ENCODE results near the gene NUP107. TPM values are rescaled to one million over a fixed set of nuclear protein-coding genes. Genes with fewer than 3 reads are reported as not detected.

The NUP107 gene
- total RNA-seq, 1 experiment from 2014 or later: 48.1 TPM

DNA sequence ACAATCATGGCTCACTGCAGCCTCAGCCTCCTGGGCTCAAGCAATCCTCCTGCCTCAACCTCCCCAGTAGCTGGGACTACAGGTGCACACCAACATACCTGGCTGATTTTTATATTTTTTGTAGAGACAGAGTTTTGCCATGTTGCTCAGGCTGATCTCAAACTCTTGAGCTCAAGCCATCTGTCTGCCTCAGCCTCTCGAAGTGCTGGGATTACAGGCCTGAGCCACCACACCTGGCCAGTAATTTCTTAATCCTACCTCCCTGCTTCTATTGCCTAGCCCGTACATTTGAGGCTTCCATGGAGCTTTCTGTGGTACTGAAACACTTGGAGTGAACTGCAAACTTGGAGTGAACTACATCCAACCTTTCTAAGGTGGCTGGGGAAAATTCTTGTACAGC lies 79.9 kb downstream of the NUP107 start:
- BruUV-seq (replicated peaks): no TSS peak
- Mint-ChIP-seq H3K9me3 (ENCODE audit: unreplicated experiment) (no peaks in the 10 kb centered on the region), H3K27ac (ENCODE audit: low read depth, unreplicated experiment) (no peak overlapping the region), H3K4me3 (ENCODE audit: unreplicated experiment) (no peak overlapping the region), H3K36me3 (ENCODE audit: insufficient read depth, unreplicated experiment) (peaks cover 40% of the 10 kb centered on the region), H3K4me1 (ENCODE audit: insufficient read depth, unreplicated experiment) (peaks cover 6% of the 10 kb centered on the region), H3K27me3 (ENCODE audit: insufficient read depth, unreplicated experiment) (no peaks in the 10 kb centered on the region)
- CTCF ChIA-PET: no interaction called here
- POLR2A ChIA-PET: no interaction called here
- TF ChIP-seq, protein P1, sequence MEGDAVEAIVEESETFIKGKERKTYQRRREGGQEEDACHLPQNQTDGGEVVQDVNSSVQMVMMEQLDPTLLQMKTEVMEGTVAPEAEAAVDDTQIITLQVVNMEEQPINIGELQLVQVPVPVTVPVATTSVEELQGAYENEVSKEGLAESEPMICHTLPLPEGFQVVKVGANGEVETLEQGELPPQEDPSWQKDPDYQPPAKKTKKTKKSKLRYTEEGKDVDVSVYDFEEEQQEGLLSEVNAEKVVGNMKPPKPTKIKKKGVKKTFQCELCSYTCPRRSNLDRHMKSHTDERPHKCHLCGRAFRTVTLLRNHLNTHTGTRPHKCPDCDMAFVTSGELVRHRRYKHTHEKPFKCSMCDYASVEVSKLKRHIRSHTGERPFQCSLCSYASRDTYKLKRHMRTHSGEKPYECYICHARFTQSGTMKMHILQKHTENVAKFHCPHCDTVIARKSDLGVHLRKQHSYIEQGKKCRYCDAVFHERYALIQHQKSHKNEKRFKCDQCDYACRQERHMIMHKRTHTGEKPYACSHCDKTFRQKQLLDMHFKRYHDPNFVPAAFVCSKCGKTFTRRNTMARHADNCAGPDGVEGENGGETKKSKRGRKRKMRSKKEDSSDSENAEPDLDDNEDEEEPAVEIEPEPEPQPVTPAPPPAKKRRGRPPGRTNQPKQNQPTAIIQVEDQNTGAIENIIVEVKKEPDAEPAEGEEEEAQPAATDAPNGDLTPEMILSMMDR (IDR thresholded peaks at IDR 0.05; ENCODE audit: unreplicated experiment): no peak
- no peak for DNase-seq (ENCODE audit: unreplicated experiment)
- intact Hi-C loops (cut with micrococcal nuclease): no loop called here

DNA sequence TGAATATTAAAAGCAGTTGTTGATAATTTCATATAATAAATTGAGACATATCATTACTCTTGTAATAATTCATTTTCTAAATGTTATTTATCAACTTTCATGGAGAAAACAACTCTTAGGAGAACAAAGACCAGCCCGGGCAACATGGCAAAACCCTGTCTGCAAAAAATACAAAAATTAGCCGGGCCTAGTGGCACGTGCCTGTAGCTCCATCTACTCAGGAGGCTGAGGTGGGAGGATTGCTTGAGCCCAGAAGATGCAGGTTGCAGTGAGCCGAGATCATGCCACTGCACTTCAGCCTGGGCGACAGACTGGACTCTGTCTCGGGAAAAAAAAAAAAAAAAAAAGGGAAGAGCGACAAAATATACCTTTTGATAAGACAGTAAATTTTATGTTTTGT lies 80.4 kb downstream of the NUP107 start:
- Mint-ChIP-seq H3K9me3 (ENCODE audit: unreplicated experiment) (no peaks in the 10 kb centered on the region), H3K4me1 (ENCODE audit: insufficient read depth, unreplicated experiment) (peaks cover 2% of the 10 kb centered on the region), H3K27ac (ENCODE audit: low read depth, unreplicated experiment) (no peak overlapping the region), H3K4me3 (ENCODE audit: unreplicated experiment) (no peak overlapping the region), H3K36me3 (ENCODE audit: insufficient read depth, unreplicated experiment) (peaks cover 40% of the 10 kb centered on the region), H3K27me3 (ENCODE audit: insufficient read depth, unreplicated experiment) (no peaks in the 10 kb centered on the region)
- ChIA-PET CTCF (no interaction called here), POLR2A (no interaction called here)
- no TSS peak for BruUV-seq (replicated peaks)
- intact Hi-C loops (cut with micrococcal nuclease): no loop called here
- DNase-seq (ENCODE audit: unreplicated experiment): no peak
- TF ChIP-seq, protein P1 (IDR thresholded peaks at IDR 0.05; ENCODE audit: unreplicated experiment): no peak

DNA sequence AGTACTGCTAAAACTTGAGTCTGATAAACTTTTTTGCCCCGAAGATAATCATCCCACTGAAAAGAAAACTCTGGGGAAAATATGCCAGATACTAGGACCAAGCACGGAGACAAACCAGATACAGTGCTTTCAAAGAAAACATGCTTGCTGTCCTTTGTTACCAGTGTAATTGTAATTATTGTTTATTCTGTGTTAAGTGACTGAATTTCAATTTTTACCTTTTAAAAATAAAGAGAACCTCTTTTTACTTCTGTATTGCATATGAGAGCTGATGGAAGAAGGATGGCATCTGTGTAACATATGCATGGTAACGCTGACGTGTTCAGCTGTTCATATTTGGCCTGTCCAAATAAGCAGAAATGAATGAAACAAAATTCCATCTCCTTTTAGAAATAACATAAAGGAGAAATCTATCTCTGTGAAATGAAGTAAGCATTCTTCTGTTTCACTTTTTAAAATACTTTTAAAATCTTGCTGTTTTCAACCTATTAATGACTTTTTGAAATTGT lies 81.7 kb downstream of the NUP107 start:
- peaks cover 30% of the 10 kb centered on the region for H3K36me3 Mint-ChIP-seq (ENCODE audit: insufficient read depth, unreplicated experiment)
- no peak overlapping the region for H3K27ac Mint-ChIP-seq (ENCODE audit: low read depth, unreplicated experiment)
- H3K9me3 Mint-ChIP-seq (ENCODE audit: unreplicated experiment): no peaks in the 10 kb centered on the region
- H3K4me1 Mint-ChIP-seq (ENCODE audit: insufficient read depth, unreplicated experiment): no peaks in the 10 kb centered on the region
- DNase-seq (ENCODE audit: unreplicated experiment): no peak
- H3K4me3 Mint-ChIP-seq (ENCODE audit: unreplicated experiment): no peak overlapping the region
- ChIA-PET POLR2A (interaction anchor here (0.7 kb wide), 1 partner anchor 21 kb away, joined by 3 read pairs; no protein-coding TSS in a partner anchor), CTCF (interaction anchor here (0.6 kb wide), 1 partner anchor 103 kb away, joined by 3 read pairs; no protein-coding TSS in a partner anchor)
- no peaks in the 10 kb centered on the region for H3K27me3 Mint-ChIP-seq (ENCODE audit: insufficient read depth, unreplicated experiment)
- TF ChIP-seq, protein P1 (IDR thresholded peaks at IDR 0.05; ENCODE audit: unreplicated experiment): no peak
- BruUV-seq (replicated peaks): no TSS peak
- intact Hi-C loops (cut with micrococcal nuclease): no loop called here

DNA sequence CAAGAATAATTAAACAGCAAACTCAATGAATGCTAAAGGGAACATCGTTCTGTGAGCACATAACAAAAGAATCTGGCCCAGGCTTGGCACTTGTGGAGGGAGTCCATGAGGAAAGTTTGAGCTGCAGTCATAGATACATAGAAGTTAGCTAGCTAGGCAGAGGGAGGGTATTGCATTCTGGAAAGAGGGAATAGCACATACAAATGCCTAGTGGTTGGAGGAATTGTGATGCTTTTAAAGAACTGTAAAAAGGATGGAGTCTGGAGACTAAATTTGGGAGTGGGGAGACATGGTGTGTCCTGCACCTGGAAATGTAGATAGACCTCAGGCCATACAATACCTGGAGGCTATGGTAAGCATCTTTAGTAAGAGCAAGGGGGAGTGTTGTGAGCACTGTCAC lies 83.2 kb downstream of the NUP107 start:
- Mint-ChIP-seq H3K27me3 (ENCODE audit: insufficient read depth, unreplicated experiment) (no peaks in the 10 kb centered on the region), H3K27ac (ENCODE audit: low read depth, unreplicated experiment) (no peak overlapping the region), H3K4me1 (ENCODE audit: insufficient read depth, unreplicated experiment) (no peaks in the 10 kb centered on the region), H3K36me3 (ENCODE audit: insufficient read depth, unreplicated experiment) (peaks cover 21% of the 10 kb centered on the region), H3K9me3 (ENCODE audit: unreplicated experiment) (no peaks in the 10 kb centered on the region), H3K4me3 (ENCODE audit: unreplicated experiment) (no peak overlapping the region)
- ChIA-PET POLR2A (interaction anchor here (0.8 kb wide), 1 partner anchor 30 kb away, joined by 3 read pairs; no protein-coding TSS in a partner anchor), CTCF (no interaction called here)
- TF ChIP-seq, protein P1 (IDR thresholded peaks at IDR 0.05; ENCODE audit: unreplicated experiment): no peak
- DNase-seq (ENCODE audit: unreplicated experiment): no peak
- no TSS peak for BruUV-seq (replicated peaks)
- intact Hi-C loops (cut with micrococcal nuclease): no loop called here

All from MCF 10A (cell line).